SU-DHL-6 (cell line): ENCODE results near the gene CHPF2.
A peak's percentile ranks its signal among the peaks of the same experiment; 100 is the strongest.

Source experiments
- H2AFZ ChIP-seq: fragments of 200-600 bp; sonication (generic); 2 replicates; pipeline ENCODE4 v1.6.1; 2014; ENCODE audit warnings: low read depth, mild to moderate bottlenecking, moderate library complexity, mixed read lengths, antibody characterized with exemption, low read length; ENCODE audit not compliant: severe bottlenecking
- H3F3A ChIP-seq: fragments of 200-600 bp; shearing (Covaris generic); 2 replicates; pipeline ENCODE4 v1.6.0; 2016; ENCODE audit warnings: antibody characterized with exemption, mild to moderate bottlenecking; ENCODE audit not compliant: insufficient read depth
- H3K27ac ChIP-seq: fragments of 200-600 bp; sonication (generic); 2 replicates; pipeline ENCODE4 v1.5.1; 2016; ENCODE audit warnings: low read depth, mild to moderate bottlenecking, low read length, moderate library complexity, mixed read lengths
- H3K27me3 ChIP-seq: fragments of 200-600 bp; sonication (generic), shearing (Covaris generic); 2 replicates; pipeline ENCODE4 v1.6.0; 2014; ENCODE audit warnings: mild to moderate bottlenecking, low read length
- H3K36me3 ChIP-seq: fragments of 200-600 bp; sonication (generic); 2 replicates; pipeline ENCODE4 v1.6.1; 2014; ENCODE audit warnings: mild to moderate bottlenecking, low read length, mixed read lengths
- H3K4me2 ChIP-seq: fragments of 300-600, 200-600 bp; shearing (Covaris generic), sonication (generic); 2 replicates; pipeline ENCODE4 v1.6.0; 2014; ENCODE audit warnings: low read length, low read depth, mild to moderate bottlenecking; ENCODE audit not compliant: poor library complexity, severe bottlenecking
- H3K4me3 ChIP-seq: fragments of 200-600 bp; sonication (generic); 2 replicates; pipeline ENCODE4 v1.5.1; 2014; ENCODE audit warnings: antibody characterized with exemption, low read length, mild to moderate bottlenecking, mixed read lengths; ENCODE audit not compliant: insufficient read depth, poor library complexity, severe bottlenecking
- H3K79me2 ChIP-seq: fragments of 200-600 bp; sonication (generic); 2 replicates; pipeline ENCODE4 v1.6.1; 2014; ENCODE audit warnings: mild to moderate bottlenecking, low read length, moderate library complexity; ENCODE audit not compliant: insufficient read depth
- H3K9ac ChIP-seq: fragments of 200-600 bp; sonication (generic); 2 replicates; pipeline ENCODE4 v1.7.0; 2014; ENCODE audit warnings: mild to moderate bottlenecking, low read length
- H3K9me2 ChIP-seq: fragments of 200-600 bp; sonication (generic); replicated peaks from 2 replicates; pipeline ENCODE4 v1.6.1; 2014; ENCODE audit warnings: low read length; ENCODE audit not compliant: insufficient read depth
- H3K9me3 ChIP-seq: fragments of 200-600 bp; sonication (generic); 2 replicates; pipeline ENCODE4 v1.6.1; 2014; ENCODE audit warnings: low read length, mixed read lengths; ENCODE audit not compliant: insufficient read depth
- H4K20me1 ChIP-seq: fragments of 200-600 bp; sonication (generic); 2 replicates; pipeline ENCODE4 v1.6.1; 2014; ENCODE audit warnings: low read depth, mild to moderate bottlenecking, antibody characterized with exemption, low read length, moderate library complexity, mixed read lengths
- CTCF ChIP-seq: fragments of 200-600 bp; sonication (generic); IDR thresholded peaks from one replicate; pipeline ENCODE4 v1.5.1; 2017; ENCODE audit warnings: antibody characterized with exemption, mild to moderate bottlenecking, low read length, moderate library complexity; ENCODE audit not compliant: insufficient read depth, poor library complexity, severe bottlenecking
- EZH2phosphoT487 ChIP-seq: fragments of 200-600 bp; sonication (generic), shearing (Covaris generic); conservative IDR thresholded peaks from 2 replicates; pipeline ENCODE4 v1.6.1; 2018; ENCODE audit warnings: mild to moderate bottlenecking, antibody characterized with exemption, low read length, moderate library complexity, mixed read lengths

CHPF2 gene

GRCh38 chr7:151226875-151227782 lies 5.2 kb upstream of the CHPF2 start, which contains the start of gene ABCF2:
ABCF2 (minus strand) TSS chr7:151227205; CDS start chr7:151226458, 747 bp downstream.
- Histone ChIP-seq H3K4me3 (peak within 1 kb of the TSS; percentile 70), H3K36me3 (0 out of 2 replicates have a peak, but pooled peaks cover 5% of the 10 kb centered on the region), H3F3A (no peaks in the 10 kb centered on the region), H3K9me2 (no peaks in the 10 kb centered on the region), H3K79me2 (peaks cover 19% of the 10 kb centered on the region), H3K9ac (peak within 1 kb of the TSS; percentile 71), H3K9me3 (no peaks in the 10 kb centered on the region), H3K27ac (no peak within 1 kb of the TSS), H3K4me2 (peak within 1 kb of the TSS; percentile 95), H3K27me3 (no peaks in the 10 kb centered on the region), H4K20me1 (no peaks in the 10 kb centered on the region), H2AFZ (peak within 1 kb of the TSS; percentile 88)
- TF ChIP-seq CTCF (no peak), EZH2phosphoT487 (no peak)

DNA sequence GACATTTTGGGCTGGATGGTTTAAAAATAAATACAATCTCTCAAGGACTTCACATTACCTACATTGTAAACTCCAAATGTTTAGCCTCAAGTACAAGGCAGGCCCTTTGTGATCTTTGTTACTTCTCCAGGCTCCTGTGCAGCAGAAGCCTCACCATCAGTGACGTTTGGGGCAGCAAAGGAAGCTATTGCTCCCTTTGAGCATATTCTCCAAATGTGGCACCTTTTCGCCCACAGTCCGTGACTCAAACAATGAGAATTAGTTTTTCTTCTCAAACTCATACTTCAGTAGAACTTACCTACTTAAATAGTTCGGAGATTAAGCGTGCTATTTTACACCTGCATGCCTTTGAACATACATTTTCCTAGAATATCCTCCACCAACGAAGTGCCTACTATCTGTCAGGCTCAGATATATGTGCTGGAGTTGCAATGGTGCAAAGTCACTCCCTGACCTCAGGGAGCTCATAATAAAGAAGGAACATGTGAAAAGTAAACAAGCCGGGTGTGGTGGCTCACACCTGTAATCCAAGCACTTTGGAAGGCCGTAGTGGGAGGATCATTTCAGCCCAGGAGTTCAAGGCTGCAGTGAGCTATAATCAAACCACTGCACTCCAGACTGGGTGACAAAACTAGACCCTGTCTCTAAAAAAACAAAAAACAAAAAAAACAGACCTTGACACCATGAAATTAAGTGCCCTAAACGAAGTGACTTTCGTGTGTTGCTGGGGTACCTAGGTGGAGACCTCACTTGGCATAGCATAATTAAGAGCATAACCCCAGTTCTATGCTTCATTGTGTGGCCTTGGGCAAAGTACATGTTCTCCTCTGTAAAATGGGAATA lies 4.0 kb upstream of the CHPF2 start:
- TF ChIP-seq CTCF: no peak
- no peak for TF ChIP-seq EZH2phosphoT487
- Histone ChIP-seq H3K9me2 (no peaks in the 10 kb centered on the region), H3K4me2 (peak overlapping the region; percentile 78), H3F3A (no peaks in the 10 kb centered on the region), H3K27ac (no peak overlapping the region), H4K20me1 (no peaks in the 10 kb centered on the region), H3K79me2 (peaks cover 28% of the 10 kb centered on the region), H3K9me3 (no peaks in the 10 kb centered on the region), H3K36me3 (no peaks in the 10 kb centered on the region), H3K27me3 (no peaks in the 10 kb centered on the region), H3K9ac (peak overlapping the region; percentile 71), H2AFZ (peak overlapping the region; percentile 88), H3K4me3 (peak overlapping the region; percentile 70)

GRCh38 chr7:151229249-151229648 lies 3.0 kb upstream of the CHPF2 start:
- H3K27me3 ChIP-seq: no peaks in the 10 kb centered on the region
- H3K9me2 ChIP-seq: no peaks in the 10 kb centered on the region
- no peak overlapping the region for H3K4me2 ChIP-seq
- H3K4me3 ChIP-seq: no peak overlapping the region
- H3K9ac ChIP-seq: no peak overlapping the region
- TF ChIP-seq CTCF (no peak), EZH2phosphoT487 (no peak)
- no peaks in the 10 kb centered on the region for H3F3A ChIP-seq
- H2AFZ ChIP-seq: no peak overlapping the region
- no peaks in the 10 kb centered on the region for H4K20me1 ChIP-seq
- no peaks in the 10 kb centered on the region for H3K9me3 ChIP-seq
- no peaks in the 10 kb centered on the region for H3K36me3 ChIP-seq
- peaks cover 38% of the 10 kb centered on the region for H3K79me2 ChIP-seq
- H3K27ac ChIP-seq: no peak overlapping the region
